ENCODE data around the gene RAD23A.

RAD23A gene

GRCh38 chr19:12930002-12930645 lies 15.5 kb upstream of the RAD23A start:
- ChIA-PET POLR2A (interaction anchor here (0.7 kb wide), 1 partner anchor 9 kb away, joined by 3 read pairs; the partner anchor contains the start of gene CALR), CTCF (interaction anchor here (0.7 to 1.2 kb wide), 3 partner anchors 9 to 19 kb away, joined by 3 to 5 read pairs (median 3); no protein-coding TSS in a partner anchor)
- Histone ChIP-seq H3K4me3 (ENCODE audit: control insufficient read depth in 1 of 7, extremely low read depth in 1 of 7, insufficient read depth in 4 of 7, low read depth in 2 of 7, low read length in 6 of 7) (no peak overlapping the region), H3K27ac (ENCODE audit: insufficient read depth in 1 of 2, low read depth in 1 of 2, low read length in 2 of 2, poor library complexity in 1 of 2, severe bottlenecking in 2 of 2) (peak overlapping the region in 1 of 2 experiments; percentile 12), H3K9me3 (ENCODE audit: control extremely low read depth in 1 of 5, control insufficient read depth in 4 of 5, insufficient read depth in 2 of 5, low read depth in 1 of 5, low read length in 4 of 5) (no peaks in the 10 kb centered on the region), H3K36me3 (ENCODE audit: control insufficient read depth in 4 of 4, insufficient read depth in 4 of 4, low read length in 3 of 4) (peaks cover 11 to 50% (median 40%) of the 10 kb centered on the region in 4 experiments), H3K27me3 (replicated peaks in 2 of 5; ENCODE audit: control insufficient read depth in 4 of 5, insufficient read depth in 5 of 5, low read length in 4 of 5) (no peaks in the 10 kb centered on the region), H3K4me1 (ENCODE audit: control extremely low read depth in 1 of 4, control insufficient read depth in 4 of 4, insufficient read depth in 4 of 4, low read length in 3 of 4) (peaks cover 5 to 35% (median 32%) of the 10 kb centered on the region in 4 experiments)
- DNase-seq = peak in 2 of 3 donors; percentile 25
- 89% methylated on average over 10 of the region's 19 CpGs for WGBS (ENCODE audit: insufficient coverage)

DNA sequence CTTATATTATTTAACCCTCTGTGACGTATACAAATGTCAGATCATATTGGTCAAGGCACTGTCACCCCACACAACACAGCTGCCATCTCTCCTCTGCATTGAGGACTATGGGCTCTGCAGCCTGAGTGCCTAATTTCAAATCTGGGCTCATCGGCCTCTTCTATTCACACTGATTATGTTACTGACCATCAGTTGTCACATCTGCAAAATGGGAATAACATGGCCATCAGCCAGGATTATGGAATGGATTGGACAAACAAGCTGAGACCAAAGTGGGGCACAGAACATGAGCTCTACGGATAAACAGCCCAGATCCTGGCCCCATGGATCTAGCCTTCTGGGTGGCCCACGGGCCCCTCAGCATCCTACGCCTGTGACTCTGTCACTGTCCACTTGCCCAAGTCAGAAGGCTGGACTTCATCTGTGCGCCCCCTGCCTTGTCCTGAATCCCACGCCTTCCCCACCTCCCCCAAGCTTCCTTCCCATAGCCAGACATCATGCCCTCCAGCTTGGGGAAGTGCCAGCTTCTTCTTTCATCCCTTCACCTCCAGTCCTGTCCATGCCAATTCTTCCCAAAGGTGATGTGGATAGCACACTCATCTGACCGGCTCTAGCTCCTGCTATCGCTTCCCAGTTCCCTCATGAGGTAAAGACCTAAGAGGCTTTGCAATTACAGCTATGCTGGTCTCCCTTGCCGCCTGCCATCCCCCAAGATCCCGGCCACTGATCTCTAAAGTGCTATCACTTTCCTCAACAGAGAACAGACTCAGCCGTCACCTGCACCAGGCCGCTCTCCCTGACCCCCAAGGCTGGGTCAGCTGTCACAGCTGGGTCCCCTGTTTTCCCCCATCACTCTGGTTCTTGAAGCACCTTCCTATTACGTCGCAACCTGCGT lies 13.0 kb upstream of the RAD23A start:
- DNase-seq = no peak
- 31% methylated on average over 13 of the region's 16 CpGs for WGBS (ENCODE audit: insufficient coverage)
- peaks cover 16 to 60% (median 51%) of the 10 kb centered on the region in 4 experiments for H3K4me1 ChIP-seq (ENCODE audit: control extremely low read depth in 1 of 4, control insufficient read depth in 4 of 4, insufficient read depth in 4 of 4, low read length in 3 of 4)
- CTCF ChIA-PET = interaction anchor here (0.8 to 2.3 kb wide), 11 partner anchors 9 to 141 kb away, joined by 3 to 12 read pairs (median 5); partner anchors contain the start of genes JUNB, KLF1, RNASEH2A and SYCE2
- H3K9me3 ChIP-seq (ENCODE audit: control extremely low read depth in 1 of 5, control insufficient read depth in 4 of 5, insufficient read depth in 2 of 5, low read depth in 1 of 5, low read length in 4 of 5) = no peaks in the 10 kb centered on the region
- no peaks in the 10 kb centered on the region for H3K27me3 ChIP-seq (replicated peaks in 2 of 5; ENCODE audit: control insufficient read depth in 4 of 5, insufficient read depth in 5 of 5, low read length in 4 of 5)
- H3K4me3 ChIP-seq (ENCODE audit: control insufficient read depth in 1 of 7, extremely low read depth in 1 of 7, insufficient read depth in 4 of 7, low read depth in 2 of 7, low read length in 6 of 7) = peak overlapping the region; percentile 75 to 100 (median 95)
- POLR2A ChIA-PET = interaction anchor here (1.0 to 1.5 kb wide), 3 partner anchors 14 to 42 kb away, joined by 3 to 9 read pairs (median 7); partner anchors contain the start of genes GCDH and SYCE2
- peaks cover 8 to 35% (median 27%) of the 10 kb centered on the region in 4 experiments for H3K36me3 ChIP-seq (ENCODE audit: control insufficient read depth in 4 of 4, insufficient read depth in 4 of 4, low read length in 3 of 4)
- H3K27ac ChIP-seq (ENCODE audit: insufficient read depth in 1 of 2, low read depth in 1 of 2, low read length in 2 of 2, poor library complexity in 1 of 2, severe bottlenecking in 2 of 2) = peak overlapping the region; percentile 64 to 90

- Histone ChIP-seq H3K36me3 (ENCODE audit: control insufficient read depth in 4 of 4, insufficient read depth in 4 of 4, low read length in 3 of 4) (peaks cover 6 to 28% (median 24%) of the 10 kb centered on the region in 4 experiments), H3K9me3 (ENCODE audit: control extremely low read depth in 1 of 5, control insufficient read depth in 4 of 5, insufficient read depth in 2 of 5, low read depth in 1 of 5, low read length in 4 of 5) (no peaks in the 10 kb centered on the region), H3K27ac (ENCODE audit: insufficient read depth in 1 of 2, low read depth in 1 of 2, low read length in 2 of 2, poor library complexity in 1 of 2, severe bottlenecking in 2 of 2) (peak within 1 kb of the TSS; percentile 64 to 90), H3K4me3 (ENCODE audit: control insufficient read depth in 1 of 7, extremely low read depth in 1 of 7, insufficient read depth in 4 of 7, low read depth in 2 of 7, low read length in 6 of 7) (peak within 1 kb of the TSS; percentile 75 to 100 (median 95)), H3K4me1 (ENCODE audit: control extremely low read depth in 1 of 4, control insufficient read depth in 4 of 4, insufficient read depth in 4 of 4, low read length in 3 of 4) (peaks cover 16 to 65% (median 56%) of the 10 kb centered on the region in 4 experiments), H3K27me3 (replicated peaks in 2 of 5; ENCODE audit: control insufficient read depth in 4 of 5, insufficient read depth in 5 of 5, low read length in 4 of 5) (no peaks in the 10 kb centered on the region)
- ChIA-PET CTCF (interaction anchor here (1.0 to 2.3 kb wide), 9 partner anchors 10 to 142 kb away, joined by 3 to 12 read pairs (median 5); partner anchors contain the start of genes JUNB, KLF1, RNASEH2A and SYCE2), POLR2A (interaction anchor here (1.0 to 1.5 kb wide), 3 partner anchors 14 to 42 kb away, joined by 3 to 9 read pairs (median 7); partner anchors contain the start of genes GCDH and SYCE2)
- 1% methylated on average over 41 of the region's 51 CpGs for WGBS (ENCODE audit: insufficient coverage)
- DNase-seq = peak; percentile 88 to 92 (median 92)
These were observed 12.2 kb upstream of the RAD23A start, which contains the start of gene FARSA for GRCh38 chr19:12933287-12934072. TSS of gene FARSA (minus strand) at chr19:12933711. CDS start at chr19:12933696, 15 bp downstream.

- no peak for DNase-seq
- CTCF ChIA-PET = no interaction called here
- WGBS (ENCODE audit: insufficient coverage) = 95% methylated on average over 9 of the region's 10 CpGs
- no peak overlapping the region for H3K4me3 ChIP-seq (ENCODE audit: control insufficient read depth in 1 of 7, extremely low read depth in 1 of 7, insufficient read depth in 4 of 7, low read depth in 2 of 7, low read length in 6 of 7)
- H3K36me3 ChIP-seq (ENCODE audit: control insufficient read depth in 4 of 4, insufficient read depth in 4 of 4, low read length in 3 of 4) = peaks cover 5 to 27% (median 19%) of the 10 kb centered on the region in 4 experiments
- H3K27ac ChIP-seq (ENCODE audit: insufficient read depth in 1 of 2, low read depth in 1 of 2, low read length in 2 of 2, poor library complexity in 1 of 2, severe bottlenecking in 2 of 2) = no peak overlapping the region
- no peaks in the 10 kb centered on the region for H3K27me3 ChIP-seq (replicated peaks in 2 of 5; ENCODE audit: control insufficient read depth in 4 of 5, insufficient read depth in 5 of 5, low read length in 4 of 5)
- H3K4me1 ChIP-seq (ENCODE audit: control extremely low read depth in 1 of 4, control insufficient read depth in 4 of 4, insufficient read depth in 4 of 4, low read length in 3 of 4) = peaks cover 28 to 74% (median 66%) of the 10 kb centered on the region in 4 experiments
- H3K9me3 ChIP-seq (ENCODE audit: control extremely low read depth in 1 of 5, control insufficient read depth in 4 of 5, insufficient read depth in 2 of 5, low read depth in 1 of 5, low read length in 4 of 5) = no peaks in the 10 kb centered on the region
- POLR2A ChIA-PET = no interaction called here
These were observed 10.6 kb upstream of the RAD23A start for GRCh38 chr19:12935071-12935470.

DNA sequence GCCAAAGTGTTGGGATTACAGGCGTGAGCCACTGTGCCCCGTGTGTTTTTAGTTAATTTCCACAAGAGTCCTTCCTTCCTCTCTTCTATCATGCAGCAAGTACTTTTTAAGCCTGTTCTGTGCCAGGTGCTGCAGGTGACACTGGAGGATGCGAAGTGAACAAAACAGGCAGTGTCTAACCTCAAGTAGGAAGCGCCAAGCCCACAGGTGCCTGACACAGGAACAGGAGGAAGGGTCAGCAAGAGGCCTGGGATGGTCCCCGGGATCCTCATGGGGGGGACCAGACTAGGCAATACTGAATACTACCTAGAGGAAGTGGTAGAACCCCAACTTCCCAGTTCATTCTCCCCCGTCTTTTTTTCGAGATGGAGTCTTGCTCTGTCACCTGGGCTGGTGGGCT lies 9.1 kb upstream of the RAD23A start:
- peaks cover 31 to 77% (median 71%) of the 10 kb centered on the region in 4 experiments for H3K4me1 ChIP-seq (ENCODE audit: control extremely low read depth in 1 of 4, control insufficient read depth in 4 of 4, insufficient read depth in 4 of 4, low read length in 3 of 4)
- peak overlapping the region in 4 of 7 experiments; percentile 19 to 96 (median 52) for H3K4me3 ChIP-seq (ENCODE audit: control insufficient read depth in 1 of 7, extremely low read depth in 1 of 7, insufficient read depth in 4 of 7, low read depth in 2 of 7, low read length in 6 of 7)
- DNase-seq = peak in 2 of 3 donors; percentile 47 to 63
- ChIA-PET POLR2A (interaction anchor here (1.8 to 3.0 kb wide), 5 partner anchors 23 to 144 kb away, joined by 7 to 28 read pairs (median 15); partner anchors contain the start of genes GCDH and KLF1), CTCF (interaction anchor here (1.0 to 2.3 kb wide), 4 partner anchors 15 to 53 kb away, joined by 3 to 20 read pairs (median 4); no protein-coding TSS in a partner anchor)
- H3K27ac ChIP-seq (ENCODE audit: insufficient read depth in 1 of 2, low read depth in 1 of 2, low read length in 2 of 2, poor library complexity in 1 of 2, severe bottlenecking in 2 of 2) = peak overlapping the region; percentile 88 to 99
- H3K36me3 ChIP-seq (ENCODE audit: control insufficient read depth in 4 of 4, insufficient read depth in 4 of 4, low read length in 3 of 4) = peaks cover 5 to 30% (median 24%) of the 10 kb centered on the region in 4 experiments
- H3K27me3 ChIP-seq (replicated peaks in 2 of 5; ENCODE audit: control insufficient read depth in 4 of 5, insufficient read depth in 5 of 5, low read length in 4 of 5) = no peaks in the 10 kb centered on the region
- no peaks in the 10 kb centered on the region for H3K9me3 ChIP-seq (ENCODE audit: control extremely low read depth in 1 of 5, control insufficient read depth in 4 of 5, insufficient read depth in 2 of 5, low read depth in 1 of 5, low read length in 4 of 5)
- WGBS (ENCODE audit: insufficient coverage) = 24% methylated on average over 4 of the region's 7 CpGs
